H1 (cell line): ENCODE results near the gene C15orf40. TPM values are rescaled to one million over a fixed set of nuclear protein-coding genes. Genes with fewer than 3 reads are reported as not detected.

Experiments
- CTCF ChIA-PET: fragments of 300-600 bp; sonication (Branson Sonifier 250); formaldehyde crosslinking; loops from one replicate; lab custom pipeline; 2021; ENCODE audit not compliant: partially characterized antibody; lab: Charles Lee
- POLR2A ChIA-PET: fragments of 300-600 bp; sonication (Branson Sonifier 250); formaldehyde crosslinking; loops from one replicate; lab custom pipeline; 2021; ENCODE audit warnings: inconsistent platforms; ENCODE audit not compliant: partially characterized antibody; lab: Charles Lee
- DNase-seq, 2 experiments: peaks; one replicate each; pipeline versions ENCODE4 v3.0.0 to v3.0.0-alpha.2; 2010 to 2022; ENCODE audit warnings: low spot score in 2 of 2, low read depth in 1 of 2, mixed read lengths in 1 of 2
- FAIRE-seq: peaks from 2 replicates; lab custom pipeline; 2011; peaks lifted over from hg19 to GRCh38; lab: Jason Lieb, UNC
- H2AFZ ChIP-seq: 2 replicates; pipeline ENCODE4 v1.8.1; 2012; ENCODE audit warnings: low read length, inconsistent platforms
- H2AK5ac ChIP-seq: 2 replicates; pipeline ENCODE4 v1.6.1; 2013; ENCODE audit warnings: low read depth, low read length
- H2BK120ac ChIP-seq: replicated peaks from 2 replicates; pipeline ENCODE3; 2013; ENCODE audit warnings: low read depth, low read length, inconsistent platforms
- H2BK12ac ChIP-seq: 2 replicates; pipeline ENCODE4 v1.6.1; 2013; ENCODE audit warnings: low read depth, low read length
- H2BK15ac ChIP-seq: 2 replicates; pipeline ENCODE4 v1.6.1; 2013; ENCODE audit warnings: low read length
- H2BK20ac ChIP-seq: 2 replicates; pipeline ENCODE4 v1.6.1; 2013; ENCODE audit warnings: low read length
- H2BK5ac ChIP-seq: 2 replicates; pipeline ENCODE4 v1.6.1; 2013; ENCODE audit warnings: low read depth, low read length
- H3K14ac ChIP-seq: 2 replicates; pipeline ENCODE4 v1.6.1; 2013; ENCODE audit warnings: inconsistent platforms; ENCODE audit not compliant: insufficient read length
- H3K18ac ChIP-seq: 2 replicates; pipeline ENCODE4 v1.6.1; 2013; ENCODE audit warnings: low read length; ENCODE audit errors: extremely low read depth
- H3K23ac ChIP-seq: 2 replicates; pipeline ENCODE4 v1.6.1; 2013; ENCODE audit warnings: inconsistent platforms; ENCODE audit not compliant: insufficient read length
- H3K23me2 ChIP-seq: 2 replicates; pipeline ENCODE4 v1.6.1; 2013; ENCODE audit warnings: low read depth, low read length
- H3K27ac ChIP-seq: 2 replicates; pipeline ENCODE4 v1.6.1; 2011; ENCODE audit warnings: low read depth, low read length, inconsistent platforms
- H3K27me3 ChIP-seq, 4 experiments: replicated peaks in 1 of 4; 1 replicate in 1 of 4; 2 replicates in 3 of 4; pipeline versions ENCODE4 v1.6.1 to v1.8.1; 2011 to 2013; ENCODE audit warnings: low read length in 3 of 4, mild to moderate bottlenecking in 3 of 4, inconsistent platforms in 2 of 4, mixed read lengths in 2 of 4, moderate library complexity in 1 of 4; ENCODE audit not compliant: control insufficient read depth in 3 of 4, insufficient read depth in 3 of 4; ENCODE audit errors: extremely low read depth in 1 of 4
- H3K36me3 ChIP-seq, 4 experiments: 2 replicates each; pipeline versions ENCODE4 v1.6.1 to v1.8.1; 2011 to 2013; ENCODE audit warnings: mild to moderate bottlenecking in 4 of 4, low read length in 3 of 4, moderate library complexity in 2 of 4, control low read depth in 1 of 4, inconsistent platforms in 1 of 4; ENCODE audit not compliant: insufficient read depth in 4 of 4, control insufficient read depth in 2 of 4
- H3K4ac ChIP-seq: replicated peaks from 2 replicates; pipeline ENCODE3; 2013; ENCODE audit warnings: low read length, low read depth, mixed read lengths, inconsistent platforms; ENCODE audit not compliant: insufficient read length
- H3K4me1 ChIP-seq, 4 experiments: replicated peaks in 1 of 4; 1 replicate in 1 of 4; 2 replicates in 3 of 4; pipeline versions ENCODE4 v1.6.1 to v1.8.1; 2011 to 2013; ENCODE audit warnings: low read length in 3 of 4, inconsistent platforms in 2 of 4, mixed read lengths in 1 of 4; ENCODE audit not compliant: insufficient read depth in 4 of 4, control insufficient read depth in 3 of 4
- H3K4me2 ChIP-seq, 2 experiments: 2 replicates each; pipeline versions ENCODE4 v1.6.1 to v1.8.1; 2011 to 2013; ENCODE audit warnings: low read depth in 2 of 2, low read length in 2 of 2, control low read depth in 1 of 2, inconsistent platforms in 1 of 2, mild to moderate bottlenecking in 1 of 2; ENCODE audit not compliant: insufficient read depth in 1 of 2
- H3K4me3 ChIP-seq, 4 experiments: fragments of 200-600, 300-600 bp in 1 of 4; sonication (generic), shearing (Covaris generic), sonication (Bioruptor Twin) in 1 of 4; 2 replicates each; pipeline versions ENCODE4 v1.5.1 to v1.8.1; 2011 to 2016; ENCODE audit warnings: low read length in 4 of 4, low read depth in 3 of 4, control low read depth in 2 of 4, inconsistent platforms in 2 of 4, mild to moderate bottlenecking in 2 of 4, mixed read lengths in 1 of 4, moderate library complexity in 1 of 4; ENCODE audit not compliant: insufficient read depth in 2 of 4; ENCODE audit errors: extremely low read depth in 1 of 4
- H3K56ac ChIP-seq: replicated peaks from 2 replicates; pipeline ENCODE3; 2013; ENCODE audit warnings: low read depth, mild to moderate bottlenecking, mixed read lengths, low read length, inconsistent platforms; ENCODE audit not compliant: insufficient read length
- H3K79me1 ChIP-seq: 2 replicates; pipeline ENCODE4 v1.6.1; 2013; ENCODE audit warnings: low read depth, low read length, control low read depth
- H3K79me2 ChIP-seq, 2 experiments: 2 replicates each; pipeline versions ENCODE4 v1.6.1 to v1.8.1; 2012 to 2013; ENCODE audit warnings: low read length in 2 of 2, mild to moderate bottlenecking in 2 of 2, inconsistent platforms in 1 of 2; ENCODE audit not compliant: insufficient read depth in 2 of 2, control insufficient read depth in 1 of 2
- H3K9ac ChIP-seq, 4 experiments: replicated peaks in 1 of 4; 1 replicate in 1 of 4; 2 replicates in 3 of 4; pipeline versions ENCODE4 v1.6.1 to v1.8.1; 2011 to 2013; ENCODE audit warnings: low read depth in 3 of 4, low read length in 3 of 4, control low read depth in 2 of 4, mild to moderate bottlenecking in 2 of 4, moderate library complexity in 2 of 4, inconsistent platforms in 1 of 4; ENCODE audit errors: extremely low read depth in 1 of 4
- H3K9me3 ChIP-seq, 2 experiments: 2 replicates each; pipeline versions ENCODE4 v1.6.1 to v1.8.1; 2012 to 2013; ENCODE audit warnings: mild to moderate bottlenecking in 2 of 2, moderate library complexity in 2 of 2, control low read depth in 1 of 2, inconsistent platforms in 1 of 2, low read depth in 1 of 2, low read length in 1 of 2, mixed read lengths in 1 of 2; ENCODE audit not compliant: insufficient read depth in 2 of 2
- H4K20me1 ChIP-seq, 2 experiments: replicated peaks in 1 of 2; 2 replicates each; pipeline versions ENCODE3 to v1.8.1; 2011 to 2013; ENCODE audit warnings: inconsistent platforms in 2 of 2, low read length in 2 of 2, mild to moderate bottlenecking in 1 of 2; ENCODE audit not compliant: insufficient read depth in 2 of 2, control insufficient read depth in 1 of 2
- H4K5ac ChIP-seq: 2 replicates; pipeline ENCODE4 v1.6.1; 2013; ENCODE audit warnings: low read length, low read depth, mixed read lengths, inconsistent platforms; ENCODE audit not compliant: insufficient read length
- H4K8ac ChIP-seq: 2 replicates; pipeline ENCODE4 v1.8.0; 2013; ENCODE audit warnings: mild to moderate bottlenecking, moderate library complexity, low read length, inconsistent platforms; ENCODE audit not compliant: insufficient read depth; ENCODE audit errors: extremely low read depth
- H4K91ac ChIP-seq: replicated peaks from 2 replicates; pipeline ENCODE3; 2013; ENCODE audit warnings: low read length, mixed read lengths, inconsistent platforms; ENCODE audit not compliant: insufficient read length
- BACH1 ChIP-seq: IDR thresholded peaks from 2 replicates; pipeline ENCODE4 v1.6.1; 2012; ENCODE audit warnings: low read length, improper control_type of control experiment
- CBX5 ChIP-seq: fragments of 300-800, 300-1000 bp; sonication (generic); IDR thresholded peaks from 2 replicates; pipeline ENCODE4 v1.7.1; 2016; ENCODE audit warnings: antibody characterized with exemption, low read length, low read depth
- CHD2 ChIP-seq: IDR thresholded peaks from 2 replicates; pipeline ENCODE4 v1.6.1; 2012; ENCODE audit warnings: low read length, improper control_type of control experiment
- CTCF ChIP-seq, 3 experiments: IDR thresholded peaks; 1 replicate in 2 of 3; 2 replicates in 1 of 3; pipeline versions ENCODE4 v1.5.1 to v1.6.1; 2011; ENCODE audit warnings: low read length in 3 of 3, mild to moderate bottlenecking in 3 of 3, inconsistent platforms in 2 of 3, low read depth in 1 of 3, moderate library complexity in 1 of 3; ENCODE audit not compliant: insufficient read depth in 1 of 3; ENCODE audit errors: control extremely low read depth in 1 of 3
- NANOG ChIP-seq: IDR thresholded peaks from 2 replicates; pipeline ENCODE4 v1.6.1; 2011; ENCODE audit warnings: low read length, low read depth, mild to moderate bottlenecking, inconsistent platforms; ENCODE audit not compliant: insufficient read depth, poor library complexity, severe bottlenecking
- PHF8 ChIP-seq: fragments of 200-600 bp; sonication (generic); conservative IDR thresholded peaks from 2 replicates; pipeline ENCODE4 v1.7.1; 2012; ENCODE audit warnings: low read depth, mild to moderate bottlenecking, inconsistent platforms, low read length, moderate library complexity
- POU5F1 ChIP-seq: IDR thresholded peaks from 2 replicates; pipeline ENCODE4 v1.6.1; 2011; ENCODE audit warnings: low read depth, mild to moderate bottlenecking, low read length, moderate library complexity
- SAP30 ChIP-seq: fragments of 300-600 bp; sonication (generic); IDR thresholded peaks from 2 replicates; pipeline ENCODE4 v1.7.1; 2012; ENCODE audit warnings: low read length, moderate library complexity, mild to moderate bottlenecking, inconsistent platforms; ENCODE audit not compliant: insufficient read depth, insufficient replicate concordance
- TBP ChIP-seq: IDR thresholded peaks from 2 replicates; pipeline ENCODE4 v1.6.1; 2011; ENCODE audit warnings: low read depth, low read length, improper control_type of control experiment
- WGBS, 2 experiments: shearing (Covaris generic) in 1 of 2; methylation state at CpG; one replicate each; pipeline versions ENCODE4 v1.1.6 to v1.1.7; 2013 to 2015; ENCODE audit warnings: low lambda C conversion rate in 2 of 2, mixed read lengths in 2 of 2, inconsistent platforms in 1 of 2, low coverage in 1 of 2, missing lambda C conversion rate in 1 of 2; ENCODE audit not compliant: insufficient replicate concordance in 2 of 2, insufficient coverage in 1 of 2, insufficient read length in 1 of 2; ENCODE audit errors: extremely low coverage in 1 of 2, missing lambda C conversion rate in 1 of 2; 5-methylcytosine and 5-hydroxymethylcytosine counted together
- polyA plus RNA-seq, 7 experiments: library from polyadenylated mRNA; depleted of rRNA in 3 of 7; stranded (reverse) in 5 of 7; unstranded in 2 of 7; fragments of >200 nt in 5 of 7; fragments of 200-250 nt in 2 of 7; gene quantifications; 1 replicate in 5 of 7; 2 replicates in 1 of 7; 4 replicates in 1 of 7; pipeline versions ENCODE4 v1.2.1 to v1.2.3, GENCODE V29; 2011 to 2013; ENCODE audit warnings: missing spikeins in 2 of 7, mixed read lengths in 2 of 7
- total RNA-seq: library from RNA; stranded (reverse); fragmentation: NEBNext Ultra II Directional; extraction: Animal tissue kit (Norgen Biotek cat#: 25700); gene quantifications from 2 replicates; pipeline ENCODE4 v1.2.1, GENCODE V29; 2021

The C15orf40 gene
- total and polyA plus RNA-seq, 2 of the 8 experiments (the other 6 are each of a cell fraction or from before 2014, with no cell fraction given), result 10.7 TPM

- H2BK12ac ChIP-seq, result no peak overlapping the region
- peak overlapping the region; percentile 69 to 97 (median 92) for H3K4me3 ChIP-seq
- peak overlapping the region; percentile 75; the same call in 1 of the 2 replicates for H3K18ac ChIP-seq
- peak overlapping the region; percentile 66 to 83 for H3K4me2 ChIP-seq
- H3K4ac ChIP-seq, result no peak overlapping the region
- H2BK120ac ChIP-seq, result no peak overlapping the region
- H2AFZ ChIP-seq, result peak overlapping the region; percentile 95
- ChIA-PET CTCF (interaction anchor here (0.7 to 2.2 kb wide), 30 partner anchors 8 to 480 kb away, joined by 3 to 16 read pairs (median 4); partner anchors contain the start of genes BTBD1 and RAMAC), POLR2A (interaction anchor here (0.6 to 2.4 kb wide), 12 partner anchors 8 to 472 kb away, joined by 3 to 6 read pairs (median 4); partner anchors contain the start of genes BTBD1, RPS17 and WHAMM)
- H3K27ac ChIP-seq, result peak overlapping the region; percentile 51; the same call in 1 of the 2 replicates
- no peak overlapping the region for H2BK15ac ChIP-seq
- no peak overlapping the region for H4K5ac ChIP-seq
- peak overlapping the region; percentile 42 for H3K56ac ChIP-seq
- WGBS, 2 experiments, result 25% methylated on average over 12 of the region's 15 CpGs; no CpG with 5 or more reads in 1 of the 2 experiments
- H3K23ac ChIP-seq, result no peak overlapping the region
- peaks cover 10% of the 10 kb centered on the region; the same call in 1 of the 2 replicates for H3K23me2 ChIP-seq
- no peak overlapping the region for H3K14ac ChIP-seq
- peaks cover 0 to 24% (median 12%) of the 10 kb centered on the region in 4 experiments; a peak in 6 of 8 replicates for H3K36me3 ChIP-seq
- no peak overlapping the region for H4K91ac ChIP-seq
- H4K8ac ChIP-seq, result peak overlapping the region; percentile 74
- no peak overlapping the region for H2BK20ac ChIP-seq
- H3K9me3 ChIP-seq, result no peaks in the 10 kb centered on the region
- peak; percentile 43 to 78 for DNase-seq
- H2BK5ac ChIP-seq, result peak overlapping the region; percentile 67
- peaks cover 3 to 10% (median 7%) of the 10 kb centered on the region in 4 experiments for H3K4me1 ChIP-seq
- peaks cover 0 to 12% of the 10 kb centered on the region in 2 experiments; a peak in 1 of 4 replicates for H3K79me2 ChIP-seq
- no peak overlapping the region for H2AK5ac ChIP-seq
- H3K79me1 ChIP-seq, result no peaks in the 10 kb centered on the region
- H3K9ac ChIP-seq, result peak overlapping the region; percentile 67 to 84 (median 77)
- peaks cover 0 to 3% (median 0%) of the 10 kb centered on the region in 4 experiments; a peak in 1 of 7 replicates for H3K27me3 ChIP-seq
- H4K20me1 ChIP-seq, result no peaks in the 10 kb centered on the region
- FAIRE-seq, result no peak
- no peak for TF ChIP-seq CBX5
- TF ChIP-seq POU5F1, result no peak
- TF ChIP-seq TBP, result no peak; the same call in 1 of the 2 replicates
- TF ChIP-seq SAP30, result peak; percentile 80
- 0 out of 2 replicates have a peak, but pooled peaks have one; percentile 42 for TF ChIP-seq PHF8
- TF ChIP-seq CHD2, result peak; percentile 16; the same call in 1 of the 2 replicates
- no peak for TF ChIP-seq BACH1
- no peak for TF ChIP-seq NANOG
- peak; percentile 70 to 97 (median 92) for TF ChIP-seq CTCF (IDR thresholded peaks at IDR 0.05; ENCODE audit: control extremely low read depth in 1 of 3, insufficient read depth in 1 of 3, low read depth in 1 of 3, low read length in 3 of 3)
Observed at GRCh38 chr15:83010709-83011270, 649 bp downstream of the C15orf40 start.
